IMR-90 (cell line): ENCODE measurements around the gene EXOG. TPM values are rescaled to one million over a fixed set of nuclear protein-coding genes. Genes with fewer than 3 reads are reported as not detected.

Experiments used
- ATAC-seq: fragments of 200-7000 bp; cut with Tn5 transposase; 2 replicates; pipeline ENCODE4 v1.9.1; 2020; ENCODE audit warnings: low read depth, mild to moderate bottlenecking, moderate library complexity
- BruUV-seq: library from RNA; stranded (reverse); fragments of 400-500 nt; replicated peaks from 2 replicates; lab custom pipeline; 2021; lab: Mats Ljungman, UMichigan
- CTCF ChIA-PET: fragments of 300-600 bp; formaldehyde crosslinking; extraction: SDS; loops from one replicate; lab custom pipeline; 2021; ENCODE audit warnings: antibody characterized with exemption; lab: Yijun Ruan, JAX
- POLR2A ChIA-PET: fragments of 300-600 bp; sonication (Branson Sonifier 250); formaldehyde crosslinking; loops from one replicate; lab custom pipeline; 2022; ENCODE audit warnings: antibody characterized with exemption; ENCODE audit not compliant: unreplicated experiment; lab: Charles Lee
- DNase-seq: peaks from one replicate; pipeline ENCODE4 v3.0.0; 2013
- H2AFZ ChIP-seq: replicated peaks from 2 replicates; pipeline ENCODE3; 2013; ENCODE audit warnings: low read length, mild to moderate bottlenecking; ENCODE audit not compliant: poor library complexity
- H2AK5ac ChIP-seq: 2 replicates; pipeline ENCODE4 v1.6.1; 2013; ENCODE audit warnings: low read depth, low read length, inconsistent platforms
- H2AK9ac ChIP-seq: replicated peaks from 2 replicates; pipeline ENCODE3; 2013; ENCODE audit warnings: mild to moderate bottlenecking, low read depth, low read length, moderate library complexity; ENCODE audit not compliant: poor library complexity
- H2BK120ac ChIP-seq: 2 replicates; pipeline ENCODE4 v1.6.1; 2013; ENCODE audit warnings: low read depth, low read length, inconsistent platforms
- H2BK15ac ChIP-seq: 3 replicates; pipeline ENCODE4 v1.6.1; 2013; ENCODE audit warnings: low read depth, low read length, inconsistent platforms
- H2BK20ac ChIP-seq: 2 replicates; pipeline ENCODE4 v1.6.1; 2013; ENCODE audit warnings: low read depth, mild to moderate bottlenecking, inconsistent platforms, low read length, moderate library complexity
- H2BK5ac ChIP-seq: 2 replicates; pipeline ENCODE4 v1.6.1; 2013; ENCODE audit warnings: mild to moderate bottlenecking, low read depth, low read length, inconsistent platforms; ENCODE audit not compliant: poor library complexity, severe bottlenecking
- H3K14ac ChIP-seq: replicated peaks from 2 replicates; pipeline ENCODE4 v1.6.1; 2013; ENCODE audit warnings: low read depth, low read length, inconsistent platforms
- H3K18ac ChIP-seq: 2 replicates; pipeline ENCODE4 v1.6.1; 2013; ENCODE audit warnings: low read depth, low read length, control low read depth
- H3K23ac ChIP-seq: 2 replicates; pipeline ENCODE4 v1.6.1; 2013; ENCODE audit warnings: low read depth, low read length, inconsistent platforms
- H3K27ac ChIP-seq: 2 replicates; pipeline ENCODE4 v1.5.1; 2013; ENCODE audit warnings: mild to moderate bottlenecking, control low read depth, low read length; ENCODE audit not compliant: insufficient read depth
- H3K27me3 ChIP-seq: 2 replicates; pipeline ENCODE4 v1.6.1; 2013; ENCODE audit warnings: low read length; ENCODE audit not compliant: control insufficient read depth, insufficient read depth
- H3K36me3 ChIP-seq: 2 replicates; pipeline ENCODE4 v1.6.1; 2013; ENCODE audit warnings: low read length, mixed read lengths; ENCODE audit not compliant: control insufficient read depth, insufficient read depth
- H3K4ac ChIP-seq: 2 replicates; pipeline ENCODE4 v1.6.1; 2013; ENCODE audit warnings: low read depth, low read length, inconsistent platforms
- H3K4me1 ChIP-seq: 2 replicates; pipeline ENCODE4 v1.6.1; 2013; ENCODE audit warnings: low read length, mixed read lengths; ENCODE audit not compliant: control insufficient read depth, insufficient read depth
- H3K4me2 ChIP-seq: 2 replicates; pipeline ENCODE4 v1.6.1; 2013; ENCODE audit warnings: low read depth, mild to moderate bottlenecking, control low read depth, low read length, moderate library complexity
- H3K4me3 ChIP-seq: 2 replicates; pipeline ENCODE4 v1.5.1; 2013; ENCODE audit warnings: low read depth, mild to moderate bottlenecking, control low read depth, low read length, moderate library complexity; ENCODE audit not compliant: insufficient read depth
- H3K56ac ChIP-seq: 2 replicates; pipeline ENCODE4 v1.6.1; 2013; ENCODE audit warnings: low read length, inconsistent platforms; ENCODE audit not compliant: insufficient read depth; ENCODE audit errors: extremely low read depth
- H3K79me1 ChIP-seq, 2 experiments: 2 replicates each; pipeline ENCODE4 v1.6.1; 2013; ENCODE audit warnings: low read length in 2 of 2, inconsistent platforms in 1 of 2, low read depth in 1 of 2
- H3K9ac ChIP-seq: 2 replicates; pipeline ENCODE4 v1.6.1; 2013; ENCODE audit warnings: low read depth, low read length, control low read depth
- H3K9me1 ChIP-seq: 2 replicates; pipeline ENCODE4 v1.6.1; 2013; ENCODE audit warnings: low read length, inconsistent platforms; ENCODE audit not compliant: insufficient read depth
- H3K9me3 ChIP-seq: 2 replicates; pipeline ENCODE4 v1.6.1; 2013; ENCODE audit warnings: low read length; ENCODE audit not compliant: control insufficient read depth, insufficient read depth
- H4K20me1 ChIP-seq: 2 replicates; pipeline ENCODE4 v1.6.1; 2013; ENCODE audit warnings: low read length, inconsistent platforms; ENCODE audit not compliant: insufficient read depth
- H4K5ac ChIP-seq: 2 replicates; pipeline ENCODE4 v1.6.1; 2013; ENCODE audit warnings: mild to moderate bottlenecking, low read depth, low read length, control low read depth
- H4K8ac ChIP-seq, 2 experiments: 2 replicates each; pipeline ENCODE4 v1.6.1; 2013; ENCODE audit warnings: low read depth in 2 of 2, low read length in 2 of 2, control low read depth in 1 of 2, inconsistent platforms in 1 of 2
- H4K91ac ChIP-seq: 2 replicates; pipeline ENCODE4 v1.6.1; 2013; ENCODE audit warnings: low read depth, low read length, inconsistent platforms; ENCODE audit not compliant: insufficient read depth
- CHD1 ChIP-seq: IDR thresholded peaks from 2 replicates; pipeline ENCODE4 v1.6.1; 2012; ENCODE audit warnings: low read depth, low read length, improper control_type of control experiment
- FOS ChIP-seq: fragments of 150-350 bp; IDR thresholded peaks from 2 replicates; pipeline ENCODE4 v1.6.1; 2016; ENCODE audit warnings: low read depth, low read length
- MAFK ChIP-seq: IDR thresholded peaks from 2 replicates; pipeline ENCODE4 v1.6.1; 2012; ENCODE audit warnings: low read depth, low read length, improper control_type of control experiment
- MXI1 ChIP-seq: IDR thresholded peaks from 2 replicates; pipeline ENCODE4 v1.6.1; 2012; ENCODE audit warnings: low read depth, mild to moderate bottlenecking, low read length, moderate library complexity, borderline replicate concordance
- NFE2L2 ChIP-seq: fragments of 150-350 bp; IDR thresholded peaks from 2 replicates; pipeline ENCODE4 v1.6.1; 2016; ENCODE audit warnings: low read depth, mild to moderate bottlenecking, low read length
- POLR2A ChIP-seq: IDR thresholded peaks from 2 replicates; pipeline ENCODE4 v1.6.1; 2012; ENCODE audit warnings: mild to moderate bottlenecking, low read depth, low read length
- RCOR1 ChIP-seq: IDR thresholded peaks from 2 replicates; pipeline ENCODE4 v1.6.1; 2012; ENCODE audit warnings: mild to moderate bottlenecking, low read length, improper control_type of control experiment; ENCODE audit not compliant: insufficient replicate concordance
- SMC3 ChIP-seq: fragments of 150-350 bp; IDR thresholded peaks from 2 replicates; pipeline ENCODE4 v1.6.1; 2016; ENCODE audit warnings: low read depth, mild to moderate bottlenecking, antibody characterized with exemption, low read length, moderate library complexity
- WGBS, 2 experiments: methylation state at CpG; one replicate each; pipeline versions ENCODE4 v1.1.5 to v1.1.7; 2013; ENCODE audit warnings: missing lambda C conversion rate in 2 of 2; ENCODE audit not compliant: insufficient read length in 1 of 2; ENCODE audit errors: extremely low coverage in 2 of 2; 5-methylcytosine and 5-hydroxymethylcytosine counted together
- dilution Hi-C: fragments of 300-500 bp; cut with HindIII; formaldehyde crosslinking; loops from one replicate; pipeline ENCODE4 v1.14.3; 2018; ENCODE audit warnings: low sequenced_read_pairs; ENCODE audit not compliant: unreplicated experiment
- in situ Hi-C: fragments of 300-500 bp; cut with MboI; formaldehyde crosslinking; loops from 3 replicates; pipeline ENCODE4 v1.14.3; 2019; ENCODE audit warnings: low sequenced_read_pairs, inconsistent platforms, mixed read lengths
- intact Hi-C: fragments of 100-400 bp; cut with micrococcal nuclease; formaldehyde crosslinking; loops from 2 replicates; pipeline ENCODE4 v1.10.0; 2022
- polyA plus RNA-seq, 3 experiments: library from polyadenylated mRNA; depleted of rRNA; stranded (reverse); fragments of >200 nt; gene quantifications; 2 replicates each; pipeline ENCODE4 v1.2.3, GENCODE V29; 2012; ENCODE audit warnings: low replicate concordance in 1 of 3
- total RNA-seq: library from RNA; depleted of rRNA; stranded (reverse); fragments of >200 nt; gene quantifications from 2 replicates; pipeline ENCODE4 v1.2.3, GENCODE V29; 2012
- TF ChIP-seq, protein P1 (sequence below): fragments of 150-350 bp; IDR thresholded peaks from 2 replicates; pipeline ENCODE4 v1.6.1; 2017; ENCODE audit warnings: mild to moderate bottlenecking, antibody characterized with exemption, low read length, low read depth
- TF ChIP-seq, protein P2 (sequence below): fragments of 150-350 bp; IDR thresholded peaks from 2 replicates; pipeline ENCODE4 v1.6.1; 2016; ENCODE audit warnings: low read depth, mild to moderate bottlenecking, low read length, moderate library complexity, borderline replicate concordance

EXOG gene
- total and polyA plus RNA-seq, 2 of the 4 experiments (the other 2 are of a cell fraction): 10.2 to 15.0 TPM

DNA sequence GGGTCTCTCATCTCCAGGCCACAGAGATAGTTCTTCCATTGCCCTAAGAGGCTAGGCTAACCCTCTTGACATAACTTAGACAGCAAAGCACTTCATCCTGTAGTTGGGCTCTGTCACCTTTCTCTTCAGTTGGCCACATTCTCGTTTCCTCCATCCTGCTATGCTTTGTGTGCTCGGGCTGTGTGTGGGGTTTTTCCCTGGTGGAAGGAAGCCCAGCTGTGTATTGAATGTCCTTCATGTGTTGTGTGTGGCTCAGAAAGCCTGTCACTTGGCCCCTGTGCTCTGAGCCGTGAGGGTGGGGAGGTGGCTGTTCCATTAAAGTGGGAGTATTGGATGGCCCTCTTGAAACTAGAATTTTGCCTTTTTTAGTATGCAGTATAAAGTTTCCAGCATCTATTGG, 8.8 kb upstream of the EXOG start:
- Histone ChIP-seq H3K9ac (no peak overlapping the region), H2BK120ac (no peak overlapping the region), H2AFZ (no peak overlapping the region), H2BK5ac (no peak overlapping the region), H3K36me3 (peaks cover 10% of the 10 kb centered on the region; the same call in 1 of the 2 replicates), H3K4me1 (no peaks in the 10 kb centered on the region; the same call in 1 of the 2 replicates), H3K56ac (no peak overlapping the region), H2BK20ac (no peak overlapping the region), H2AK9ac (no peak overlapping the region), H4K91ac (no peak overlapping the region), H3K4me2 (no peak overlapping the region), H2BK15ac (no peak overlapping the region), H4K5ac (no peak overlapping the region), H3K79me1 (no peaks in the 10 kb centered on the region), H4K20me1 (no peaks in the 10 kb centered on the region), H3K27ac (no peak overlapping the region), H3K4ac (no peak overlapping the region), H3K9me3 (no peaks in the 10 kb centered on the region), H4K8ac (no peak overlapping the region), H3K23ac (no peak overlapping the region), H3K18ac (no peak overlapping the region), H3K14ac (no peak overlapping the region), H3K4me3 (no peak overlapping the region), H3K27me3 (no peaks in the 10 kb centered on the region), H3K9me1 (no peaks in the 10 kb centered on the region), H2AK5ac (no peak overlapping the region)
- no peak for DNase-seq
- dilution Hi-C loops (loop anchor here (25.0 kb wide), 1 partner anchor 125 kb away; no protein-coding TSS in a partner anchor), in situ Hi-C loops (loop anchor here (10.0 kb wide), 1 partner anchor 353 kb away; the partner anchor contains the start of genes ACAA1 and MYD88), intact Hi-C loops (no loop called here)
- TF ChIP-seq POLR2A (no peak), RCOR1 (no peak), NFE2L2 (no peak), MAFK (no peak), MXI1 (no peak), FOS (no peak), CHD1 (no peak), SMC3 (no peak)
- TF ChIP-seq, protein P1, sequence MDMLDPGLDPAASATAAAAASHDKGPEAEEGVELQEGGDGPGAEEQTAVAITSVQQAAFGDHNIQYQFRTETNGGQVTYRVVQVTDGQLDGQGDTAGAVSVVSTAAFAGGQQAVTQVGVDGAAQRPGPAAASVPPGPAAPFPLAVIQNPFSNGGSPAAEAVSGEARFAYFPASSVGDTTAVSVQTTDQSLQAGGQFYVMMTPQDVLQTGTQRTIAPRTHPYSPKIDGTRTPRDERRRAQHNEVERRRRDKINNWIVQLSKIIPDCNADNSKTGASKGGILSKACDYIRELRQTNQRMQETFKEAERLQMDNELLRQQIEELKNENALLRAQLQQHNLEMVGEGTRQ: no peak
- TF ChIP-seq, protein P2, sequence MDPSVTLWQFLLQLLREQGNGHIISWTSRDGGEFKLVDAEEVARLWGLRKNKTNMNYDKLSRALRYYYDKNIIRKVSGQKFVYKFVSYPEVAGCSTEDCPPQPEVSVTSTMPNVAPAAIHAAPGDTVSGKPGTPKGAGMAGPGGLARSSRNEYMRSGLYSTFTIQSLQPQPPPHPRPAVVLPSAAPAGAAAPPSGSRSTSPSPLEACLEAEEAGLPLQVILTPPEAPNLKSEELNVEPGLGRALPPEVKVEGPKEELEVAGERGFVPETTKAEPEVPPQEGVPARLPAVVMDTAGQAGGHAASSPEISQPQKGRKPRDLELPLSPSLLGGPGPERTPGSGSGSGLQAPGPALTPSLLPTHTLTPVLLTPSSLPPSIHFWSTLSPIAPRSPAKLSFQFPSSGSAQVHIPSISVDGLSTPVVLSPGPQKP: no peak
- POLR2A ChIA-PET: interaction anchor here (0.5 kb wide), 1 partner anchor 9 kb away, joined by 14 read pairs; no protein-coding TSS in a partner anchor
- no TSS peak for BruUV-seq
- ATAC-seq: no peak
- CTCF ChIA-PET: no interaction called here
- no CpG with 5 or more reads among the region's 3 CpGs for WGBS, 2 experiments
